C4-2B (cell line): ENCODE data around the gene PLPP6.

Experiments used
- H3K27ac ChIP-seq: fragments of 450-650 bp; 2 replicates; pipeline ENCODE4 v1.5.1; 2017
- ZFX ChIP-seq: fragments of 450-650 bp; IDR thresholded peaks from 2 replicates; pipeline ENCODE4 v1.6.1; 2017
- TF ChIP-seq, protein P1 (sequence below): fragments of 450-650 bp; conservative IDR thresholded peaks from 2 replicates; pipeline ENCODE4 v1.5.1; 2017; ENCODE audit warnings: mild to moderate bottlenecking

The PLPP6 gene

DNA sequence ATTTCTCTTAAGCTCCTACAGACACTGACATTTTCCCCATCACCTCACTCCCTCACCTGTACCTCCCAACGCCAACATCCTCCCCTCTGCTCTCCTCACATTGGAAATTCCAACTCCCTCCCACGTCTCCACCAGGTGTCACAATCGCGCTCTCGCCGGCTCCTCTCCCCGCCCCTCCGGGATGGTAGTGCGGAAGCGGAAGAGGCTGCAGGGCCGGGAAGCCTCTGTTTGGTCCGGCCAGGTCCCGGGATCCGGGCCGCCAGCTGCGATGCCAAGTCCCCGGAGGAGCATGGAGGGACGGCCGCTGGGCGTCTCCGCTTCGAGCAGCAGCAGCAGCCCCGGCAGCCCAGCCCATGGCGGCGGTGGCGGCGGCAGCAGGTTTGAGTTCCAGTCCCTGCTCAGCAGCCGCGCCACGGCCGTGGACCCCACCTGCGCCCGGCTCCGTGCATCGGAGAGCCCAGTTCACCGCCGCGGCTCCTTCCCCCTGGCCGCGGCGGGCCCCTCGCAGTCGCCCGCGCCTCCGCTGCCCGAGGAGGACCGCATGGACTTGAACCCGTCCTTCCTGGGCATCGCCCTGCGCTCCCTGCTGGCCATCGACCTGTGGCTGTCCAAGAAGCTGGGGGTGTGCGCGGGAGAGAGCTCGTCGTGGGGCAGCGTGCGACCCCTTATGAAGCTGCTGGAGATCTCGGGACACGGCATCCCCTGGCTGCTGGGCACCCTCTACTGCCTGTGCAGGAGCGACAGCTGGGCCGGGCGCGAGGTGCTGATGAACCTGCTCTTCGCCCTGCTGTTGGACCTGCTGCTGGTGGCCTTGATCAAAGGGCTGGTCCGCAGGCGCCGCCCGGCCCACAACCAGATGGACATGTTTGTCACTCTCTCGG, at the start of gene PLPP6:
Gene PLPP6 (plus strand): TSS at position 187 of the 881 bp plus-strand sequence. CDS start 82 bp downstream, at position 269.
- H3K27ac ChIP-seq = peak within 1 kb of the TSS; percentile 96

DNA sequence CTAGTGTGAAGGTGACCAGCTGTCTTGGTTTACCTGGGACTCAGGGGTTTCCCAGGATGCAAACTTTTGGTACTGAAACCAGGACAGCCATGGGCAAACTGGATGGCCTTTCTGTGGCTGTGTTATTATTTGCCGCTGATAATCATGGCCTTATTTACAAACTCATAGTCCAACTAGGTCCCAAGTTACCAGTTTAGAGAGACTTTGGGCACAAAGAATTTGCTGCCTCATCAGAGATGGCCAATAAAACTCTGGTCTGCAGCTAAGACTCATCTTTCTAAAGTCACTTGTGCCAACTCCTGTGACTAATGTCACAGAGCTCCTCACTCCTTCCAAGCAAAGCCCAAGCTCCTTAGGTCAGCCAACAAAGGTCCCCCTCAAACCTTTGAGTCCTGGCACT, 47.5 kb upstream of the PLPP6 start:
- TF ChIP-seq ZFX = no peak
- TF ChIP-seq, protein P1, sequence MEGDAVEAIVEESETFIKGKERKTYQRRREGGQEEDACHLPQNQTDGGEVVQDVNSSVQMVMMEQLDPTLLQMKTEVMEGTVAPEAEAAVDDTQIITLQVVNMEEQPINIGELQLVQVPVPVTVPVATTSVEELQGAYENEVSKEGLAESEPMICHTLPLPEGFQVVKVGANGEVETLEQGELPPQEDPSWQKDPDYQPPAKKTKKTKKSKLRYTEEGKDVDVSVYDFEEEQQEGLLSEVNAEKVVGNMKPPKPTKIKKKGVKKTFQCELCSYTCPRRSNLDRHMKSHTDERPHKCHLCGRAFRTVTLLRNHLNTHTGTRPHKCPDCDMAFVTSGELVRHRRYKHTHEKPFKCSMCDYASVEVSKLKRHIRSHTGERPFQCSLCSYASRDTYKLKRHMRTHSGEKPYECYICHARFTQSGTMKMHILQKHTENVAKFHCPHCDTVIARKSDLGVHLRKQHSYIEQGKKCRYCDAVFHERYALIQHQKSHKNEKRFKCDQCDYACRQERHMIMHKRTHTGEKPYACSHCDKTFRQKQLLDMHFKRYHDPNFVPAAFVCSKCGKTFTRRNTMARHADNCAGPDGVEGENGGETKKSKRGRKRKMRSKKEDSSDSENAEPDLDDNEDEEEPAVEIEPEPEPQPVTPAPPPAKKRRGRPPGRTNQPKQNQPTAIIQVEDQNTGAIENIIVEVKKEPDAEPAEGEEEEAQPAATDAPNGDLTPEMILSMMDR = no peak
- H3K27ac ChIP-seq = no peak overlapping the region

More for the DNA sequence above, at the start of gene PLPP6:
- peak; percentile 65 for TF ChIP-seq ZFX
- TF ChIP-seq, protein P1 = peak; percentile 74

DNA sequence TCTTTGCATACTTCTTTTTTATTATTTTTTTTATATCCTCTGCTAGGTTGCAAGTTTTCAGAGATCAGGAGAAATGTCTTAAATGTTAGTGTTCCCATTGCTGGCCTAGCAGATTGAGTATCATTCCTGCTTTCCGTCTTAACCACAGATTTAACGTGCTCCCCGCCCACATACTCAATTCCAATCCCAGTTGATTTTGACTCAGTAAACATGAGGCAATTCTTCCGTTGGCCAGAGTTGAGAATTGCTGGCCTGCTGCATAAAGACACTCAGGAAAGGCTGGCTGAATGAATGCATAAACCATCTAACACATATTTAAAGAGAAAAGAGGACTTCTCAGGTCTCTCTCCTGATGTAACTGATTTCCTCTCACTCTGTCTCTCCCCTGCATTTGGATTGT, 46.8 kb upstream of the PLPP6 start:
- TF ChIP-seq ZFX = no peak
- TF ChIP-seq, protein P1 = no peak
- no peak overlapping the region for H3K27ac ChIP-seq

DNA sequence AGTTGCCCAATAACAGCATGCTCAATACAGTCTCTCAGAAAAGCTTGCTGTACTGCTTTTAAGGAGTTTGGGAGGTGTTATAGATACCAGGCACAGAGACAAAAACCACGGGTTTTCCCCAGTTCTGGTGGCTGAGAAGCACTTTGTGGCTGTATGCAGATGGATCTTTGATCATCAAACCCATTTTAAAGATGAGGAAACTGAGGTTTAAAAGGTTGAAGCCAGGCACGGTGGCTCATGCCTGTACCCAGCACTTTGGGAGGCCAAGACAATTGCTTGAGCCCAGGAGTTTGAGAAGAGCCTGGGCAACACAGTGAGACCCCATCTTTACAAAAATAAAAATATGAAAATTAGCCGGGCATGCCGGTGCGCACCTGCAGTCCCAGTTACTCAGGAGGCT, 46.3 kb upstream of the PLPP6 start:
- TF ChIP-seq ZFX = no peak
- TF ChIP-seq, protein P1 = no peak
- no peak overlapping the region for H3K27ac ChIP-seq

DNA sequence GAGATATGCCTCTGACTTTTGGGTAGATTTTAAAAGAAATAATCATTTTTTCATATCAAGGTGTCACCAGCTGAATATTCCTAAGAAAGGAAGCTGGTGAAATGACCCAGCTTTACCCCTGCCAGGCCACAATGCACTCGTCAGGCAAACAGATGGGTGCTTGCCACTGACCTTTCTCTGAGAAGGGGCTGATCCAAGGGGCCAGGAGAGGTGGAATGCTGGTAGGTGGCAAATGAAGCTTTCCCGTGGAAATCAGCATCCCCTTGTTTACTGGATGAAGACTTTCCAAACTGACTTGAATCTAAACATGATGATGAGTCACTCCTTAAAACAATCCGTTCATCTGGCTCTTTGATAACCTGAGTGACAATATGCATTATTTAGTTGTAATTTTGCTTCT, 44.3 kb upstream of the PLPP6 start:
- TF ChIP-seq, protein P1 = no peak
- TF ChIP-seq ZFX = no peak
- no peak overlapping the region for H3K27ac ChIP-seq

DNA sequence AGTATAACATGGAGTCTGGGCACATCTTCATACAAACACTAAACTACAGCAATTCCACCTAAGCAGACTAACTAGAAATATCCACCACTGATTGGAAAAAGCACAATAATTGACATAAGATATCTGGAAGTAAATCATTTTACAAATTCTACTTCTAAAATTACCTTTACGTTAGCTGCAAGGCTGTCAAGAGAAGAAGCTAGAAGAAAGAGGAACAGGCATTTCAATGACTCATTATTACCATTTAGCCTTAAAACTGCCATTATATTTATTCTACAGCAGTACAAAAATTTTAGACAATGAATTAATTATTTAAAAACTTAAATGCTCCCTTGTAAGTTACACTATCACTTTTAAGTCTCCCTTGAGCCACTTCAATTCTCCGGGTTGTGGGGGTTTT, 43.4 kb upstream of the PLPP6 start:
- no peak for TF ChIP-seq ZFX
- TF ChIP-seq, protein P1 = no peak
- H3K27ac ChIP-seq = no peak overlapping the region

DNA sequence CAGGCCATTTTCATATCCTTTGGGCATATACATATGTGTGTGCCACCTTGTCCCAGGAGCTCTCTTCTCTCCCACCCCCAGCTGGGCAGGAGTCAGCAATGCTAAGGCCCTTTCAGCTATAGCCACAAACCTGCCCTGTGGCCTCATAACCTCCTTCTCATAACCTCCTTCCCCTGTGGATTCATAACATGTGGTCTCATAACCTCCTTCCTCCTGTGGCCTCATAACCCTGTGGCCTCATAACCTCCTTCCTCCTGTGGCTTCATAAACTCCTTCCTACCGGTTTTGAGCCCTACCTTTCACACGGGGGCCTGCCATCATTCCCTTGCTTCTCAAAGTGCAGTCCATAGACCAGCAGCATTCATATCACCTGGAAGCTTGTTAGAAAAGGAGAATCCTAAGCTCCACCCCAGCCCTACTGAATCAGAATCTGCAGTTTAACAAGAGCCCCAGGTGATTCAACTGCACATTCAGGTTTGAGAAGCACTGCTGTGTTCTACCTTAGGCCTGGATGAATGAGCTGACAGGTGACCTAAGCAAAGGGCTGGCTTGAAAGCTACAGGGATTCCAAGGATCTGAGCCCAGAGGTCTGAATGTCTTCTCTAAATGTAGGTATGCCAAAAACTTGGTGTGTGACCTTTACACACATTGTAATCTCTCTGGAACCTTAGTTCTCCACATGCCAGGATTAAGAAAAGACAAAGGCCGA, 41.9 kb upstream of the PLPP6 start:
- no peak overlapping the region for H3K27ac ChIP-seq
- TF ChIP-seq, protein P1 = no peak
- no peak for TF ChIP-seq ZFX
